SK-N-MC (cell line): ENCODE measurements around the gene ADARB1.

Experiments
- DNase-seq: peaks from one replicate; pipeline ENCODE4 v3.0.0-alpha.2; 2011; ENCODE audit warnings: low read depth, low spot score
- H3K27ac ChIP-seq: fragments of 200-600 bp; sonication (generic); 2 replicates; pipeline ENCODE4 v1.5.1; 2016; ENCODE audit warnings: mixed run types
- H3K36me3 ChIP-seq: fragments of 200-600 bp; sonication (generic); 2 replicates; pipeline ENCODE4 v1.6.1; 2017; ENCODE audit warnings: antibody characterized with exemption, low read length, mixed read lengths; ENCODE audit not compliant: insufficient read depth
- H3K4me3 ChIP-seq: fragments of 200-600 bp; sonication (generic); 2 replicates; pipeline ENCODE4 v1.5.1; 2016
- H3K9ac ChIP-seq: fragments of 200-600 bp; sonication (generic); 2 replicates; pipeline ENCODE4 v1.8.0; 2017; ENCODE audit warnings: mixed run types, mixed read lengths; ENCODE audit not compliant: insufficient read length
- H3K9me3 ChIP-seq: fragments of 200-600 bp; sonication (generic); 2 replicates; pipeline ENCODE4 v1.6.1; 2017; ENCODE audit warnings: low read depth, mild to moderate bottlenecking, antibody characterized with exemption, low read length, moderate library complexity, mixed read lengths
- EZH2 ChIP-seq: fragments of 200-600 bp; sonication (generic); IDR thresholded peaks from one replicate; pipeline ENCODE4 v1.6.1; 2017; ENCODE audit warnings: antibody characterized with exemption
- FOXP2 ChIP-seq: optimal IDR thresholded peaks from 2 replicates; pipeline ENCODE3; 2011; ENCODE audit warnings: mild to moderate bottlenecking, moderate library complexity; ENCODE audit not compliant: insufficient read depth; ENCODE audit errors: extremely low read length, control extremely low read depth
- POLR2AphosphoS5 ChIP-seq: IDR thresholded peaks from 2 replicates; pipeline ENCODE4 v1.6.1; 2012; ENCODE audit warnings: mild to moderate bottlenecking, low read depth, low read length, borderline replicate concordance

The ADARB1 gene

GRCh38 chr21:45179568-45180245, 105.3 kb downstream of the ADARB1 start:
- Histone ChIP-seq H3K9me3 (no peaks in the 10 kb centered on the region), H3K4me3 (no peak overlapping the region), H3K9ac (no peak overlapping the region), H3K27ac (no peak overlapping the region), H3K36me3 (peaks cover 46% of the 10 kb centered on the region)
- TF ChIP-seq FOXP2, result no peak
- TF ChIP-seq EZH2, result no peak
- TF ChIP-seq POLR2AphosphoS5, result no peak
- no peak for DNase-seq

GRCh38 chr21:45180246-45180599, 105.8 kb downstream of the ADARB1 start:
- TF ChIP-seq POLR2AphosphoS5 (no peak), FOXP2 (no peak), EZH2 (no peak)
- Histone ChIP-seq H3K4me3 (no peak overlapping the region), H3K9ac (no peak overlapping the region), H3K9me3 (no peaks in the 10 kb centered on the region), H3K36me3 (peaks cover 51% of the 10 kb centered on the region), H3K27ac (no peak overlapping the region)
- DNase-seq, result no peak

GRCh38 chr21:45182958-45183357, 108.6 kb downstream of the ADARB1 start:
- H3K9ac ChIP-seq, result no peak overlapping the region
- H3K9me3 ChIP-seq, result peaks cover 13% of the 10 kb centered on the region; the same call in 1 of the 2 replicates
- H3K36me3 ChIP-seq, result peaks cover 66% of the 10 kb centered on the region
- no peak for TF ChIP-seq EZH2
- no peak overlapping the region for H3K4me3 ChIP-seq
- H3K27ac ChIP-seq, result peak overlapping the region; percentile 42; the same call in 1 of the 2 replicates
- DNase-seq, result no peak

- H3K36me3 ChIP-seq, result peaks cover 74% of the 10 kb centered on the region
- H3K27ac ChIP-seq, result no peak overlapping the region
- TF ChIP-seq FOXP2 (no peak), POLR2AphosphoS5 (no peak), EZH2 (no peak)
- DNase-seq, result no peak
- H3K9ac ChIP-seq, result no peak overlapping the region
- no peak overlapping the region for H3K4me3 ChIP-seq
- H3K9me3 ChIP-seq, result peaks cover 13% of the 10 kb centered on the region; the same call in 1 of the 2 replicates
These were observed 109.5 kb downstream of the ADARB1 start for GRCh38 chr21:45183852-45184251.

- no peak for TF ChIP-seq FOXP2
- no peak for TF ChIP-seq EZH2
- TF ChIP-seq POLR2AphosphoS5, result no peak
- H3K27ac ChIP-seq, result no peak overlapping the region
- H3K4me3 ChIP-seq, result no peak overlapping the region
- peaks cover 15% of the 10 kb centered on the region; the same call in 1 of the 2 replicates for H3K9me3 ChIP-seq
- H3K9ac ChIP-seq, result no peak overlapping the region
- DNase-seq, result no peak
- peaks cover 85% of the 10 kb centered on the region for H3K36me3 ChIP-seq
These were observed 110.5 kb downstream of the ADARB1 start for GRCh38 chr21:45184869-45185268.

GRCh38 chr21:45186709-45187108, 112.3 kb downstream of the ADARB1 start:
- TF ChIP-seq EZH2 (no peak), FOXP2 (no peak), POLR2AphosphoS5 (no peak)
- peaks cover 87% of the 10 kb centered on the region for H3K36me3 ChIP-seq
- H3K4me3 ChIP-seq, result no peak overlapping the region

GRCh38 chr21:45187646-45188045, 113.3 kb downstream of the ADARB1 start:
- no peak overlapping the region for H3K27ac ChIP-seq
- no peak for TF ChIP-seq FOXP2
- TF ChIP-seq EZH2, result no peak
- DNase-seq, result no peak
- H3K36me3 ChIP-seq, result peaks cover 86% of the 10 kb centered on the region
- H3K4me3 ChIP-seq, result no peak overlapping the region
- peaks cover 19% of the 10 kb centered on the region; the same call in 1 of the 2 replicates for H3K9me3 ChIP-seq
- no peak overlapping the region for H3K9ac ChIP-seq

More at GRCh38 chr21:45186709-45187108, 112.3 kb downstream of the ADARB1 start:
- Histone ChIP-seq H3K9ac (no peak overlapping the region), H3K9me3 (peaks cover 19% of the 10 kb centered on the region; the same call in 1 of the 2 replicates), H3K27ac (no peak overlapping the region)
- no peak for DNase-seq

- H3K9ac ChIP-seq, result no peak overlapping the region
- no peak overlapping the region for H3K27ac ChIP-seq
- no peak for DNase-seq
- no peak for TF ChIP-seq FOXP2
- TF ChIP-seq POLR2AphosphoS5, result no peak
- peaks cover 79% of the 10 kb centered on the region for H3K36me3 ChIP-seq
- no peak overlapping the region for H3K4me3 ChIP-seq
- H3K9me3 ChIP-seq, result peaks cover 19% of the 10 kb centered on the region; the same call in 1 of the 2 replicates
These were observed 115.6 kb downstream of the ADARB1 start for GRCh38 chr21:45190013-45190412.

- no peak overlapping the region for H3K9ac ChIP-seq
- H3K4me3 ChIP-seq, result no peak overlapping the region
- TF ChIP-seq FOXP2, result no peak
- no peak for TF ChIP-seq EZH2
- no peak for TF ChIP-seq POLR2AphosphoS5
- H3K27ac ChIP-seq, result no peak overlapping the region
- no peak for DNase-seq
- peaks cover 12% of the 10 kb centered on the region; the same call in 1 of the 2 replicates for H3K9me3 ChIP-seq
- peaks cover 56% of the 10 kb centered on the region for H3K36me3 ChIP-seq
These were observed 118.0 kb downstream of the ADARB1 start for GRCh38 chr21:45192332-45192731.
